NCI-H1092 treated with DMSO at 0.1 percent for 48 hours (cell line): ENCODE measurements around the gene PKDCC.
A peak's percentile ranks its signal among the peaks of the same experiment; 100 is the strongest.
"Not testable (repeated sequence)": the region's sequence is repeated elsewhere in the genome, so short reads cannot be mapped to it uniquely, and the experiment has no call there.

Experiments
- DNase-seq: peaks from one replicate; lab custom pipeline; 2025; lab: John Stamatoyannopoulos, UW

The PKDCC gene

GRCh38 chr2:42063431-42064171 is 15.8 kb downstream of the PKDCC start:
- DNase-seq: no peak

GRCh38 chr2:42064417-42064942 is 16.7 kb downstream of the PKDCC start:
- DNase-seq: no peak

GRCh38 chr2:42065753-42066152 is 17.9 kb downstream of the PKDCC start:
- not testable (repeated sequence) for DNase-seq

- not testable (repeated sequence) for DNase-seq
Observed at GRCh38 chr2:42067001-42067400, 19.2 kb downstream of the PKDCC start.

- DNase-seq: no peak
Observed at GRCh38 chr2:42067521-42067920, 19.7 kb downstream of the PKDCC start.

GRCh38 chr2:42068571-42069178 is 20.9 kb downstream of the PKDCC start:
- no peak for DNase-seq

- no peak for DNase-seq
Observed at GRCh38 chr2:42069568-42069967, 21.7 kb downstream of the PKDCC start.

GRCh38 chr2:42071791-42072190 is 24.0 kb downstream of the PKDCC start:
- no peak for DNase-seq

GRCh38 chr2:42072349-42073118 is 24.7 kb downstream of the PKDCC start:
- DNase-seq: peak; percentile 54

- no peak for DNase-seq
Observed at GRCh38 chr2:42073739-42074503, 26.1 kb downstream of the PKDCC start.

GRCh38 chr2:42074661-42075060 is 26.8 kb downstream of the PKDCC start:
- no peak for DNase-seq

GRCh38 chr2:42076357-42077225 is 28.8 kb downstream of the PKDCC start:
- no peak for DNase-seq

GRCh38 chr2:42077343-42077742 is 29.5 kb downstream of the PKDCC start:
- DNase-seq: no peak

- no peak for DNase-seq
Observed at GRCh38 chr2:42079737-42080287, 32.0 kb downstream of the PKDCC start.

GRCh38 chr2:42081151-42081550 is 33.3 kb downstream of the PKDCC start:
- DNase-seq: not testable (repeated sequence)

- DNase-seq: no peak
Observed at GRCh38 chr2:42082016-42082415, 34.2 kb downstream of the PKDCC start.

GRCh38 chr2:42084231-42084671 is 36.4 kb downstream of the PKDCC start:
- no peak for DNase-seq

- DNase-seq: not testable (repeated sequence)
Observed at GRCh38 chr2:42085070-42085469, 37.2 kb downstream of the PKDCC start.

- no peak for DNase-seq
Observed at GRCh38 chr2:42085706-42086487, 38.1 kb downstream of the PKDCC start.

- DNase-seq: peak; percentile 39
Observed at GRCh38 chr2:42086500-42086953, 38.7 kb downstream of the PKDCC start.
